Cardiac septum (tissue), 1 donor: ENCODE measurements around the gene PDZD4. TPM values are rescaled to one million over a fixed set of nuclear protein-coding genes. Genes with fewer than 3 reads are reported as not detected.

Experiments used
- DNase-seq: peaks from one replicate; pipeline ENCODE4 v3.0.0-alpha.2; 2020; ENCODE audit warnings: low spot score
- intact Hi-C: fragments of 100-400 bp; cut with DNase I; formaldehyde crosslinking; loops from one replicate; pipeline ENCODE4 v1.14.0; 2022
- total RNA-seq: library from RNA; stranded (reverse); fragmentation: NEBNext Ultra II Directional; extraction: Animal tissue kit (Norgen Biotek cat#: 25700); gene quantifications from one replicate; pipeline ENCODE4 v1.2.1, GENCODE V29; 2021
- donor health status: DM: no; HTN: no; CAD: no.

Gene PDZD4
- total RNA-seq, 1 donor from 2014 or later = 4.1 TPM

GRCh38 chrX:153766098-153766817 lies 64.1 kb downstream of the PDZD4 start:
- intact Hi-C loops = no loop called here
- no peak for DNase-seq

GRCh38 chrX:153765138-153766079 lies 64.9 kb downstream of the PDZD4 start:
- no peak for DNase-seq

GRCh38 chrX:153764786-153765137 lies 65.6 kb downstream of the PDZD4 start:
- intact Hi-C loops = no loop called here
- no peak for DNase-seq

More at GRCh38 chrX:153765138-153766079, 64.9 kb downstream of the PDZD4 start:
- intact Hi-C loops = no loop called here

- peak; percentile 93 for DNase-seq
- intact Hi-C loops = loop anchor here (2.0 kb wide), 1 partner anchor 189 kb away; no protein-coding TSS in a partner anchor
Observed at GRCh38 chrX:153763989-153764755, 66.2 kb downstream of the PDZD4 start, which contains the start of gene PLXNB3. PLXNB3 (plus strand) TSS chrX:153764249; CDS start chrX:153765536, 1,287 bp downstream.

GRCh38 chrX:153763298-153763932 lies 66.9 kb downstream of the PDZD4 start:
- intact Hi-C loops = loop anchor here (2.0 kb wide), 1 partner anchor 189 kb away; no protein-coding TSS in a partner anchor
- no peak for DNase-seq

GRCh38 chrX:153762626-153763173 lies 67.6 kb downstream of the PDZD4 start:
- intact Hi-C loops = loop anchor here (2.0 kb wide), 1 partner anchor 190 kb away; no protein-coding TSS in a partner anchor
- no peak for DNase-seq

- no peak for DNase-seq
- intact Hi-C loops = loop anchor here (2.0 kb wide), 1 partner anchor 191 kb away; no protein-coding TSS in a partner anchor
Observed at GRCh38 chrX:153761863-153762262, 68.5 kb downstream of the PDZD4 start.

GRCh38 chrX:153755136-153755535 lies 75.2 kb downstream of the PDZD4 start:
- DNase-seq = peak; percentile 12
- intact Hi-C loops = no loop called here

Other genes with a start within 250 kb of the PDZD4 start
- 23.3 TPM for gene CCNQ, start 231.4 kb downstream of the PDZD4 start, total RNA-seq
- gene DUSP9, start 183.3 kb downstream of the PDZD4 start, total RNA-seq = not detected
- 7.6 TPM for gene PNCK, start 156.7 kb downstream of the PDZD4 start, total RNA-seq
- gene SLC6A8, start 142.6 kb downstream of the PDZD4 start, total RNA-seq = 144 TPM
- gene BCAP31, start 106.2 kb downstream of the PDZD4 start, total RNA-seq = 98.0 TPM
- 15.1 TPM for gene ABCD1, start 105.7 kb downstream of the PDZD4 start, total RNA-seq
- 7.6 TPM for gene PLXNB3, start 66.3 kb downstream of the PDZD4 start, total RNA-seq
- 54.7 TPM for gene SRPK3, start 49.5 kb downstream of the PDZD4 start, total RNA-seq
- gene IDH3G, start 36.2 kb downstream of the PDZD4 start, total RNA-seq = 68.5 TPM
- 140 TPM for gene SSR4, start 35.9 kb downstream of the PDZD4 start, total RNA-seq
- gene L1CAM, start 55.6 kb upstream of the PDZD4 start, total RNA-seq = 1.5 TPM
- 3.3 TPM for gene AVPR2, start 74.1 kb upstream of the PDZD4 start, total RNA-seq
- gene ARHGAP4, start 95.7 kb upstream of the PDZD4 start, total RNA-seq = 22.9 TPM
- gene NAA10, start 104.5 kb upstream of the PDZD4 start, total RNA-seq = 87.2 TPM
- 8.6 TPM for gene RENBP, start 114.1 kb upstream of the PDZD4 start, total RNA-seq
- 39.5 TPM for gene HCFC1, start 141.3 kb upstream of the PDZD4 start, total RNA-seq
- gene TMEM187, start 142.2 kb upstream of the PDZD4 start, total RNA-seq = 10.6 TPM
- 30.6 TPM for gene IRAK1, start 189.4 kb upstream of the PDZD4 start, total RNA-seq